ENCODE measurements around the gene VENTX. TPM values are rescaled to one million over a fixed set of nuclear protein-coding genes. Genes with fewer than 3 reads are reported as not detected.

VENTX gene
- total and polyA plus RNA-seq, 10 of the 15 experiments (the other 5 are each of a cell fraction or from before 2014, with no cell fraction given), result 0.05 TPM; not detected in 9

- DNase-seq (ENCODE audit: low read depth, low spot score) (no peak), FAIRE-seq (no peak), ATAC-seq (no peak)
- in situ Hi-C loops (cut with MboI) (no loop called here), intact Hi-C loops (cut with micrococcal nuclease; ENCODE audit: unreplicated experiment) (no loop called here)
- H3K9me3 ChIP-seq (replicated peaks; ENCODE audit: control insufficient read depth, insufficient read depth, low read length), result no peaks in the 10 kb centered on the region
- WGBS (ENCODE audit: insufficient coverage, insufficient replicate concordance, low lambda C conversion rate, missing lambda C conversion rate), result 73% methylated on average over 30 of the region's 31 CpGs
- SMC1A ChIA-PET (ENCODE audit: uncharacterized antibody, unreplicated experiment), result no interaction called here
- POLR2A ChIA-PET, result no interaction called here
- H3K79me2 ChIP-seq (ENCODE audit: control insufficient read depth, insufficient read depth, low read length), result no peaks in the 10 kb centered on the region
- no peak overlapping the region for H3K9ac ChIP-seq (ENCODE audit: control insufficient read depth, insufficient read depth, low read length)
- H3K27ac ChIP-seq (ENCODE audit: control insufficient read depth, insufficient read depth), result no peak overlapping the region
- TF ChIP-seq SMC3 (IDR thresholded peaks at IDR 0.05; ENCODE audit: borderline replicate concordance, low read length) (no peak), CEBPB (IDR thresholded peaks at IDR 0.05; ENCODE audit: borderline replicate concordance in 1 of 2, low read depth in 2 of 2, low read length in 2 of 2) (no peak), PML (IDR thresholded peaks at IDR 0.05; ENCODE audit: low read length) (no peak), MXI1 (IDR thresholded peaks at IDR 0.05; ENCODE audit: low read depth, low read length) (no peak), LARP7 (IDR thresholded peaks at IDR 0.05) (no peak), HCFC1 (IDR thresholded peaks at IDR 0.05; ENCODE audit: low read length) (no peak), NFXL1 (IDR thresholded peaks at IDR 0.05; ENCODE audit: borderline replicate concordance) (no peak), EED (IDR thresholded peaks at IDR 0.05; ENCODE audit: low read depth) (no peak), SRF (IDR thresholded peaks at IDR 0.05; ENCODE audit: low read depth in 2 of 2, low read length in 2 of 2) (no peak), HSF1 (IDR thresholded peaks at IDR 0.05; ENCODE audit: low read depth, low read length) (no peak), HDAC6 (IDR thresholded peaks at IDR 0.05; ENCODE audit: unreplicated experiment) (no peak), RELA (IDR thresholded peaks at IDR 0.05; ENCODE audit: borderline replicate concordance, partially characterized antibody) (no peak), SMAD5 (IDR thresholded peaks at IDR 0.05; ENCODE audit: low read depth) (no peak), HDGF (IDR thresholded peaks at IDR 0.05) (no peak)
- TF ChIP-seq, protein P1, sequence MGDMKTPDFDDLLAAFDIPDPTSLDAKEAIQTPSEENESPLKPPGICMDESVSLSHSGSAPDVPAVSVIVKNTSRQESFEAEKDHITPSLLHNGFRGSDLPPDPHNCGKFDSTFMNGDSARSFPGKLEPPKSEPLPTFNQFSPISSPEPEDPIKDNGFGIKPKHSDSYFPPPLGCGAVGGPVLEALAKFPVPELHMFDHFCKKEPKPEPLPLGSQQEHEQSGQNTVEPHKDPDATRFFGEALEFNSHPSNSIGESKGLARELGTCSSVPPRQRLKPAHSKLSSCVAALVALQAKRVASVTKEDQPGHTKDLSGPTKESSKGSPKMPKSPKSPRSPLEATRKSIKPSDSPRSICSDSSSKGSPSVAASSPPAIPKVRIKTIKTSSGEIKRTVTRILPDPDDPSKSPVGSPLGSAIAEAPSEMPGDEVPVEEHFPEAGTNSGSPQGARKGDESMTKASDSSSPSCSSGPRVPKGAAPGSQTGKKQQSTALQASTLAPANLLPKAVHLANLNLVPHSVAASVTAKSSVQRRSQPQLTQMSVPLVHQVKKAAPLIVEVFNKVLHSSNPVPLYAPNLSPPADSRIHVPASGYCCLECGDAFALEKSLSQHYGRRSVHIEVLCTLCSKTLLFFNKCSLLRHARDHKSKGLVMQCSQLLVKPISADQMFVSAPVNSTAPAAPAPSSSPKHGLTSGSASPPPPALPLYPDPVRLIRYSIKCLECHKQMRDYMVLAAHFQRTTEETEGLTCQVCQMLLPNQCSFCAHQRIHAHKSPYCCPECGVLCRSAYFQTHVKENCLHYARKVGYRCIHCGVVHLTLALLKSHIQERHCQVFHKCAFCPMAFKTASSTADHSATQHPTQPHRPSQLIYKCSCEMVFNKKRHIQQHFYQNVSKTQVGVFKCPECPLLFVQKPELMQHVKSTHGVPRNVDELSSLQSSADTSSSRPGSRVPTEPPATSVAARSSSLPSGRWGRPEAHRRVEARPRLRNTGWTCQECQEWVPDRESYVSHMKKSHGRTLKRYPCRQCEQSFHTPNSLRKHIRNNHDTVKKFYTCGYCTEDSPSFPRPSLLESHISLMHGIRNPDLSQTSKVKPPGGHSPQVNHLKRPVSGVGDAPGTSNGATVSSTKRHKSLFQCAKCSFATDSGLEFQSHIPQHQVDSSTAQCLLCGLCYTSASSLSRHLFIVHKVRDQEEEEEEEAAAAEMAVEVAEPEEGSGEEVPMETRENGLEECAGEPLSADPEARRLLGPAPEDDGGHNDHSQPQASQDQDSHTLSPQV (IDR thresholded peaks at IDR 0.05), result no peak
- BruUV-seq (replicated peaks), result no TSS peak
- no peaks in the 10 kb centered on the region for H4K20me1 ChIP-seq (ENCODE audit: control insufficient read depth, insufficient read depth)
- H3K4me2 ChIP-seq (ENCODE audit: control insufficient read depth, insufficient read depth), result no peak overlapping the region
- H3K36me3 ChIP-seq (ENCODE audit: control insufficient read depth in 2 of 2, insufficient read depth in 2 of 2, low read length in 1 of 2), result no peaks in the 10 kb centered on the region
- H3K4me3 ChIP-seq, result no peak overlapping the region
- H3K4me1 ChIP-seq (ENCODE audit: control insufficient read depth, insufficient read depth, low read length), result no peaks in the 10 kb centered on the region
- H3K27me3 ChIP-seq (replicated peaks in 1 of 2; ENCODE audit: control insufficient read depth in 2 of 2, insufficient read depth in 2 of 2, low read length in 1 of 2), result no peaks in the 10 kb centered on the region
- RAD21 ChIA-PET (ENCODE audit: unreplicated experiment), result no interaction called here
- CTCF ChIA-PET, result no interaction called here
- H2AFZ ChIP-seq (ENCODE audit: control insufficient read depth, low read depth, low read length), result no peak overlapping the region
These were observed 33.9 kb upstream of the VENTX start for GRCh38 chr10:133203652-133204195.
